Type B pancreatic cell (in vitro differentiated cells): Measurements from ENCODE around the gene VOPP1. TPM values are rescaled to one million over a fixed set of nuclear protein-coding genes. Genes with fewer than 3 reads are reported as not detected.

Experiments
- DNase-seq: peaks from one replicate; pipeline ENCODE4 v3.0.0; 2021; ENCODE audit warnings: mixed read lengths; ENCODE audit not compliant: unreplicated experiment; ENCODE audit errors: extremely low spot score
- H3K27ac Mint-ChIP-seq: 2 replicates; pipeline ENCODE4 v1.8.0; 2021; ENCODE audit warnings: mild to moderate bottlenecking, mixed read lengths
- H3K27me3 Mint-ChIP-seq: 2 replicates; pipeline ENCODE4 v1.8.0; 2021; ENCODE audit warnings: mixed read lengths
- H3K36me3 Mint-ChIP-seq: 2 replicates; pipeline ENCODE4 v1.8.0; 2021; ENCODE audit warnings: mixed read lengths
- H3K4me1 Mint-ChIP-seq: one replicate; pipeline ENCODE4 v1.8.0; 2021; ENCODE audit warnings: mixed read lengths; ENCODE audit not compliant: unreplicated experiment
- H3K4me3 Mint-ChIP-seq: 2 replicates; pipeline ENCODE4 v1.8.0; 2021; ENCODE audit warnings: mild to moderate bottlenecking, mixed read lengths
- H3K9me3 Mint-ChIP-seq: 2 replicates; pipeline ENCODE4 v1.8.0; 2021; ENCODE audit warnings: mixed read lengths
- total RNA-seq: library from RNA; stranded (reverse); gene quantifications from 2 replicates; pipeline ENCODE4 v1.2.1, GENCODE V29; 2021; ENCODE audit warnings: low replicate concordance
- TF ChIP-seq, protein P1 (sequence below): fragments of 200-600 bp; sonication (generic); conservative IDR thresholded peaks from 2 replicates; pipeline ENCODE4 v1.5.0; 2021; ENCODE audit warnings: antibody characterized with exemption, mild to moderate bottlenecking

VOPP1 gene
- total RNA-seq, 1 donor from 2014 or later: 38.9 TPM

DNA sequence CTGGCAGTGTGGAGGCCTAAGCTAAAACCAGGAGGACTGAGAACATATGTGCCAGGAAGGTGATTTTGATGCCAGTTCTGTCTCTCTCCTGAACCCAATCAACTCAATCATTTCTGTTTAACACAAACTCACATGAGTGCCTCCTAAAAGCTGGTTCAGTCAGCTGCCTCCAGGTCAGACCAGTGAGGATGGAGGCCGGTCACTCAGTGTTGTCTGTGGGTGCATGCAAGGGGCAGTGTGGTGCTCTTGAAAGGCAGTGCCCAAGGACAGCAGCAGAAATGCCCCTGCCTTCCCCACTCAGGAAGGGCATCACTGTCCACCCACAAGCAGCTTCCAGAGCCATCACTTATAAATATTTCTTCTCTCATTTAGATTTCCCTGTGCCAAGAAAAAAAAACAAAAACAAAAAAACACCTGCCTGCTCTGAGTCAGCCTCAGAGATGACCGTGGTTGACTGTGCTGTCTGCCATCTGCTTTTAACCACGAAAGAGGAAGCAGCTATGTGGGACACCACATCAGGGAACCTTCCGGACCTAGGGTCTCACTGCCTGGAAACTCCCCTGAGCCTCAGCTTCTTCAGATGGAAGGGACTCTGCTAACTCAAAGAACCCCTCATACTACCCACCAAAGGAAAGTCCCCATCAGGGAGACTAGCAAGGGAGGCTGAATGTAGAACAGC lies 39.1 kb downstream of the VOPP1 start:
- no peak for DNase-seq
- H3K4me3 Mint-ChIP-seq: no peak overlapping the region
- no peaks in the 10 kb centered on the region for H3K9me3 Mint-ChIP-seq
- no peaks in the 10 kb centered on the region for H3K36me3 Mint-ChIP-seq
- no peaks in the 10 kb centered on the region for H3K27me3 Mint-ChIP-seq
- TF ChIP-seq, protein P1, sequence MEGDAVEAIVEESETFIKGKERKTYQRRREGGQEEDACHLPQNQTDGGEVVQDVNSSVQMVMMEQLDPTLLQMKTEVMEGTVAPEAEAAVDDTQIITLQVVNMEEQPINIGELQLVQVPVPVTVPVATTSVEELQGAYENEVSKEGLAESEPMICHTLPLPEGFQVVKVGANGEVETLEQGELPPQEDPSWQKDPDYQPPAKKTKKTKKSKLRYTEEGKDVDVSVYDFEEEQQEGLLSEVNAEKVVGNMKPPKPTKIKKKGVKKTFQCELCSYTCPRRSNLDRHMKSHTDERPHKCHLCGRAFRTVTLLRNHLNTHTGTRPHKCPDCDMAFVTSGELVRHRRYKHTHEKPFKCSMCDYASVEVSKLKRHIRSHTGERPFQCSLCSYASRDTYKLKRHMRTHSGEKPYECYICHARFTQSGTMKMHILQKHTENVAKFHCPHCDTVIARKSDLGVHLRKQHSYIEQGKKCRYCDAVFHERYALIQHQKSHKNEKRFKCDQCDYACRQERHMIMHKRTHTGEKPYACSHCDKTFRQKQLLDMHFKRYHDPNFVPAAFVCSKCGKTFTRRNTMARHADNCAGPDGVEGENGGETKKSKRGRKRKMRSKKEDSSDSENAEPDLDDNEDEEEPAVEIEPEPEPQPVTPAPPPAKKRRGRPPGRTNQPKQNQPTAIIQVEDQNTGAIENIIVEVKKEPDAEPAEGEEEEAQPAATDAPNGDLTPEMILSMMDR: no peak
- no peak overlapping the region for H3K27ac Mint-ChIP-seq
- peaks cover 20% of the 10 kb centered on the region for H3K4me1 Mint-ChIP-seq

DNA sequence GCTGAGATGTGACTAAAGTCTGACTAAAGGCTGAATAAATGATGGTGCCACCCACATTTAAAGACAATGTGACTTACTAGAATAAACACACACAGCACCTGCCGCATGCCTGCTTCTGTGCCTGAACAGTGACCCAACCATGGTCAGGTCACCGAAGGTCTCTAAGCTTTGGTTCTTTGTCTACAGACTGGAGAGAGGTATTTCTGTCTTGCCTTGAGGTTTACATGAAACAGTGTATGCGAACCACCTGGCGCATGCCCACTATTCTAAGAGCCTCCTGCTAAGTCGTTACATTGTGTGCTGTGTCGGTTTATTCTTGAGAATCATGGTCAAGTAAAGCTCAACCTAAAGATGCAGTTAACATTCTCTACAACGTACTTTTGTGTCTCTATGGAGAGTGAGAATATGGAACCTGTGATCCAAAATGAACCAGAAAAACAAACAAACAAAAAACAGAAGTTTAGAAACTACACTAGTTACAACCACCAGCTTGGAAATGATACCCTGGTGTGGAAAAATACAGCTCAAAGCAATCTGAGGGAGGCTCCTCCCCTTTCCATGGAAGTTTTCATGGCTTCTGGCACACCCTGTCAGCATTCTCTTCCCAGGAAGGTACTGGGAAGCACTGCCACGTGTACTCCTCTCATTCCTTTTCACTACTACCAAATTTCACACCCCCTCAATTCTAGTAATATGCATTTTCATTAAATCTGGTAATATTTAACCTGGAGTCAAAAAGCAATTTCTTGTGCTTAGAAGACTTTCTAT lies 40.0 kb downstream of the VOPP1 start:
- H3K36me3 Mint-ChIP-seq: no peaks in the 10 kb centered on the region
- H3K4me1 Mint-ChIP-seq: peaks cover 15% of the 10 kb centered on the region
- no peak for DNase-seq
- TF ChIP-seq, protein P1: no peak
- no peaks in the 10 kb centered on the region for H3K27me3 Mint-ChIP-seq
- no peaks in the 10 kb centered on the region for H3K9me3 Mint-ChIP-seq
- no peak overlapping the region for H3K27ac Mint-ChIP-seq
- no peak overlapping the region for H3K4me3 Mint-ChIP-seq

DNA sequence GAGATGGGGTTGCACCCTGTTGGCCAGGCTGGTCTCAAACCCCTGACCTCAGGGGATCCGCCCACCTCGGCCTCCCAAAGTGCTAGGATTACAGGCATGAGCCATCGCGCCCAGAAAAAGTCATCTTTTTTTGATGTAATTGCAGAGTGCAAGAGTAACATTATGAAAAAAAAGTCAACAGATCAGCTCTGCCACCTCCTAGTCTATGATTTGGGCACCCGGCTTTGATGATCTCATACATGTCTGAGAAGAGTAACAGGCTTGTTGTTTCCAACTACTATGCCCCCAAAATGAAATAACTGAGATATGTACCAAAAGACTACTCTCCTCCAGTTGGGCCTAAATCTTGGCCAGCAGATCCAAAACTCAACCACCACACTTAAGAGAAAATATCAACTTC lies 40.8 kb downstream of the VOPP1 start:
- H3K9me3 Mint-ChIP-seq: no peaks in the 10 kb centered on the region
- no peaks in the 10 kb centered on the region for H3K27me3 Mint-ChIP-seq
- H3K27ac Mint-ChIP-seq: no peak overlapping the region
- TF ChIP-seq, protein P1: no peak
- DNase-seq: no peak
- H3K4me3 Mint-ChIP-seq: no peak overlapping the region
- H3K4me1 Mint-ChIP-seq: peaks cover 10% of the 10 kb centered on the region
- no peaks in the 10 kb centered on the region for H3K36me3 Mint-ChIP-seq

DNA sequence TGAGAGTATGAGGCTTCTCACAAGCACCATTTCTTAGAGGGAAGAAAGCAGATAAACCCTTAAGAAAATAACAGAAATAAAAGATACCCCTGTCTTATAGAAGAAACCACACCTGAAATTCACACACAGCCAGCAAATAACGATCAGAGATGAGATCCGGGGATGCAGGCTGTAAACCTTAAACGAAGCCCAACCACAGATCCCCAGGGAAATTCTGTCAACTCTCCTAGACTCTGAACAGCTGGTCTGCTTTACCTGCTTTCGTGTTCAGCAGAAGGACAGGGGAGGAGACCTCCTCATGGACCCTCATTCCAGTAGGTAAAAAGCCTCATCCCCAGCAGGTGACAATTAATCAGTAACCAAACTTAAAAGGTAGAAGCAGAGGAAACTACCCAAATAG lies 45.0 kb downstream of the VOPP1 start:
- Mint-ChIP-seq H3K36me3 (peaks cover 3% of the 10 kb centered on the region), H3K4me1 (peaks cover 4% of the 10 kb centered on the region), H3K4me3 (no peak overlapping the region), H3K27me3 (no peaks in the 10 kb centered on the region), H3K9me3 (no peaks in the 10 kb centered on the region), H3K27ac (no peak overlapping the region)
- TF ChIP-seq, protein P1: no peak
- no peak for DNase-seq

DNA sequence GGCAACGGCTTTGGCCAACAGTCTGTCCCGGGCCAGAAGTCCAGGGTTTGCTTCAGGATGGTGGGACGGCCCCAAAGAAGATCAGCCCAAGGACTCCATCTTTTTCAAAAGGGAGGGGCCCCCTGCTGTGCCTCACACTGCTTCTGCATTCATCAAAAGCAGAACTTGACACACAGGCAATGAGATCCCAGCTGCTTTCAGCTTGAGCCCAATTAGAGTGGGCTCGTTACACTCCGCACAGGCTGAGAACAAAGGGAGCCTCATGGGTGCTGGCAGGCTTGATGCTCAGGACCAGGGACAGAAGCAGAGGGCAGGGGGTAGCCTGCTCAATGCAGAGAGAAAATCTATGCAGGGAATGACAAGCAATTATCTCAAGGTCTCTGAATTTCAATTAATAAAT lies 45.5 kb downstream of the VOPP1 start:
- H3K27ac Mint-ChIP-seq: no peak overlapping the region
- DNase-seq: no peak
- no peaks in the 10 kb centered on the region for H3K27me3 Mint-ChIP-seq
- peaks cover 3% of the 10 kb centered on the region for H3K36me3 Mint-ChIP-seq
- H3K4me3 Mint-ChIP-seq: no peak overlapping the region
- TF ChIP-seq, protein P1: no peak
- peaks cover 4% of the 10 kb centered on the region for H3K4me1 Mint-ChIP-seq
- no peaks in the 10 kb centered on the region for H3K9me3 Mint-ChIP-seq
